Testis (tissue), 3 donors: ENCODE measurements around the gene ZNF718. TPM values are rescaled to one million over a fixed set of nuclear protein-coding genes. Genes with fewer than 3 reads are reported as not detected.
A peak's percentile ranks its signal among the peaks of the same experiment; 100 is the strongest.

Experiments used
- DNase-seq: peaks from one replicate; pipeline ENCODE4 v3.0.0-alpha.2; 2019
- H3K27ac ChIP-seq, 2 donors: fragments of 200-600 bp; sonication (generic); one replicate each; pipeline ENCODE4 v1.5.1; 2019
- H3K27me3 ChIP-seq: fragments of 200-600 bp; sonication (generic); one replicate; pipeline ENCODE4 v1.5.1; 2019
- H3K36me3 ChIP-seq: fragments of 200-600 bp; sonication (generic); one replicate; pipeline ENCODE4 v1.5.1; 2017; ENCODE audit warnings: low read depth; ENCODE audit errors: missing control alignments
- H3K4me1 ChIP-seq: fragments of 200-600 bp; sonication (generic); one replicate; pipeline ENCODE4 v1.5.1; 2019
- H3K4me3 ChIP-seq, 2 donors: fragments of 200-600 bp; sonication (generic); one replicate each; pipeline ENCODE4 v1.5.1; 2017 to 2019
- H3K9me3 ChIP-seq: fragments of 200-600 bp; sonication (generic); one replicate; pipeline ENCODE4 v1.5.1; 2017
- CTCF ChIP-seq, 3 experiments: fragments of 450-650 bp in 2 of 3; fragments of 200-600 bp in 1 of 3; sonication (generic) in 1 of 3; IDR thresholded peaks; one replicate each; pipeline ENCODE4 v1.5.1; 2016 to 2019; ENCODE audit warnings: antibody characterized with exemption in 3 of 3, mild to moderate bottlenecking in 2 of 3, moderate library complexity in 1 of 3
- POLR2A ChIP-seq: fragments of 450-650 bp; IDR thresholded peaks from one replicate; pipeline ENCODE4 v1.6.1; 2017; ENCODE audit warnings: antibody characterized with exemption, mild to moderate bottlenecking, moderate library complexity
- WGBS, 2 donors: methylation state at CpG; one replicate each; pipeline ENCODE4 v1.1.5; 2018; 5-methylcytosine and 5-hydroxymethylcytosine counted together
- intact Hi-C: fragments of 100-400 bp; cut with DNase I; formaldehyde crosslinking; loops from one replicate; pipeline ENCODE4 v1.15.1; 2023; ENCODE audit warnings: low total_unique reads
- polyA plus RNA-seq: library from polyadenylated mRNA; stranded (reverse); fragments of 350-450 nt; fragmentation: Illumina TruSeq; extraction: RNeasy Lipid Tissue Mini Kit (QIAGEN cat#74804); gene quantifications from one replicate; pipeline ENCODE4 v1.2.3, GENCODE V29; 2014; ENCODE audit warnings: low read depth, low replicate concordance; ENCODE audit not compliant: insufficient read depth
- total RNA-seq, 2 donors: library from RNA; depleted of rRNA; stranded (reverse); fragments of >200 nt; gene quantifications; one replicate each; pipeline ENCODE4 v1.2.3, GENCODE V29; 2016

Gene ZNF718
- total and polyA plus RNA-seq, 3 donors from 2014 or later = 6.8 to 28.9 (median 17.8) TPM

DNA sequence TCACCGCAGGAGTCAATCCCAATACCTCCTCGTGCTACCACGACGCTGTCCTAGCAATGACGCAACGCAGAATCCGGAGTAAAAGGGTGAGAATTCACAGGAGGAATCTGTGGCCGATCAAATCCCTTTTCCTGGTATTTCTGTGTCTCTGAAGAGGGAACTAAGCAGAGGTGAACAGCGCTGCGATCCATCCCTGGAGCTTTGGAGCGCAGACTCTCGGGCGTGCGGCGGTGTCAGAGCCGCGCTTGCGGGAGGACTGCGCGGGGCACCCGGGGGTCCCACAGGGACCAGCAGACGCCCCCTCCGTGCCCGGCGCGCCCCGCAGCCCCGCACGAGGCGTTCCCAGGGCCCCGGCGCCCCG lies 17.2 kb upstream of the ZNF718 start:
- no peaks in the 10 kb centered on the region for H3K36me3 ChIP-seq
- TF ChIP-seq CTCF (IDR thresholded peaks at IDR 0.05) = no peak
- no peak for TF ChIP-seq POLR2A
- intact Hi-C loops = no loop called here
- H3K27me3 ChIP-seq = no peaks in the 10 kb centered on the region
- H3K4me3 ChIP-seq = peak overlapping the region; percentile 29 to 38
- H3K27ac ChIP-seq = no peak overlapping the region
- DNase-seq = no peak
- no peaks in the 10 kb centered on the region for H3K9me3 ChIP-seq
- WGBS, 2 donors = 15 to 22% methylated on average over 17 to 24 of the region's 33 CpGs
- peaks cover 3% of the 10 kb centered on the region for H3K4me1 ChIP-seq

GRCh38 chr4:107444-108429 lies 16.6 kb upstream of the ZNF718 start:
- H3K36me3 ChIP-seq = no peaks in the 10 kb centered on the region
- TF ChIP-seq CTCF (IDR thresholded peaks at IDR 0.05) = no peak
- no peak for TF ChIP-seq POLR2A
- no peaks in the 10 kb centered on the region for H3K9me3 ChIP-seq
- H3K4me3 ChIP-seq = peak overlapping the region; percentile 29 to 38
- intact Hi-C loops = no loop called here
- DNase-seq = no peak
- H3K27me3 ChIP-seq = no peaks in the 10 kb centered on the region
- H3K27ac ChIP-seq = no peak overlapping the region
- 5 to 7% methylated on average over 28 to 74 of the region's 91 CpGs for WGBS, 2 donors
- peaks cover 3% of the 10 kb centered on the region for H3K4me1 ChIP-seq

GRCh38 chr4:112771-113170 lies 11.5 kb upstream of the ZNF718 start:
- Histone ChIP-seq H3K4me3 (no peak overlapping the region), H3K27ac (no peak overlapping the region), H3K36me3 (no peaks in the 10 kb centered on the region), H3K9me3 (no peaks in the 10 kb centered on the region), H3K4me1 (peaks cover 3% of the 10 kb centered on the region), H3K27me3 (no peaks in the 10 kb centered on the region)
- 76 to 92% methylated on average over 1 of the region's 1 CpG for WGBS, 2 donors
- intact Hi-C loops = no loop called here
- DNase-seq = no peak
- TF ChIP-seq CTCF (IDR thresholded peaks at IDR 0.05) (no peak), POLR2A (no peak)

GRCh38 chr4:113732-114131 lies 10.6 kb upstream of the ZNF718 start:
- H3K4me3 ChIP-seq = no peak overlapping the region
- H3K36me3 ChIP-seq = no peaks in the 10 kb centered on the region
- H3K27me3 ChIP-seq = no peaks in the 10 kb centered on the region
- TF ChIP-seq CTCF (IDR thresholded peaks at IDR 0.05) = no peak
- TF ChIP-seq POLR2A = no peak
- no peaks in the 10 kb centered on the region for H3K9me3 ChIP-seq
- no peak overlapping the region for H3K27ac ChIP-seq
- DNase-seq = no peak
- intact Hi-C loops = no loop called here
- 81 to 93% methylated on average over 2 of the region's 2 CpGs for WGBS, 2 donors
- no peaks in the 10 kb centered on the region for H3K4me1 ChIP-seq

DNA sequence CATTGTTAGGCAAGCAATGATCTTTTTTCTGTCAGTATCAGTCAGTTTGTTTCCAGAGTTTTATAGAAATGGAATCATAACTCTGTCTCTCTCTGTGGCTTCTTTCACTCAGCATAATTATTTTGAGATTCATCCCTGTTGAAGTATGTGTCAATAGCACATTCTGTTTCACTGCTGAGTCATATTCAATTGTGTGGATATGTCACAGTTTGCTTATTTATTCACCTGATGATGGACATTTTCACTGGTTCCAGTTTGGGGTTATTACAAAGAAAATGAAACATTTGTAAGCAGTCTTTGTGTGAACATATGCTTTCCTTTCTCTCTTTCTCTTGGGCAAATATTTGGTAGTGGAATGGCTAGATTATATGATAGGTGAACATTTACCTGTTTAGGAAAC lies 10.2 kb upstream of the ZNF718 start:
- Histone ChIP-seq H3K4me1 (no peaks in the 10 kb centered on the region), H3K27ac (no peak overlapping the region), H3K27me3 (no peaks in the 10 kb centered on the region), H3K9me3 (no peaks in the 10 kb centered on the region), H3K36me3 (no peaks in the 10 kb centered on the region), H3K4me3 (no peak overlapping the region)
- no peak for TF ChIP-seq CTCF (IDR thresholded peaks at IDR 0.05)
- TF ChIP-seq POLR2A = no peak
- no peak for DNase-seq
- intact Hi-C loops = no loop called here
